Stomach (tissue), 4 donors: ENCODE results near the gene NLGN1.

Source experiments
- POLR2AphosphoS5 ChIP-seq, 3 donors: sonication (generic); formaldehyde crosslinking; IDR thresholded peaks; one replicate each; pipeline ENCODE4 v1.6.1; 2016; ENCODE audit warnings: antibody characterized with exemption in 3 of 3
- TF ChIP-seq, protein P1 (sequence below), 7 experiments: fragments of 450-650 bp in 4 of 7; fragments of 200-600 bp in 3 of 7; sonication (generic) in 3 of 7; IDR thresholded peaks; one replicate each; pipeline ENCODE4 v1.5.1; 2016 to 2019; ENCODE audit warnings: antibody characterized with exemption in 7 of 7, control low read depth in 2 of 7, mild to moderate bottlenecking in 1 of 7

DNA sequence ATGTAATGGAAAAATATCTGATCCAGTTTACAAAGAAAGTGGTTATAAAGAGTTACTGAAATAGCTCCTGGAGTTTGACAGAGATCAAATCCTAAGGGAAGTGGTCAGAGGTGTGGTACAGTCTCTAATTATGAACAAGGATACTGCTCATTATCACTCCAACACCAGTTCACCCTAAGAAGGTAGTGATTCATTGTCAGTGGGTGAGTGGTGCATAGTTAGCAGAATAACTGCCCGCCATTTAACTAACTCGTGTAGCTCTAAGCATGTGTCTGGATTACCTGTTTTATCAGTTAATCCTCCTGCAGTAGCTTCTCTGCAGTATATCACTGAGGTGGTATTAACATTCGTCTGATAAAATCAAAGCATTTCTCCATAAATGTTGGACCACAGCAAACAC lies 700.1 kb downstream of the NLGN1 start:
- TF ChIP-seq POLR2AphosphoS5 (IDR thresholded peaks at IDR 0.05), result no peak
- TF ChIP-seq, protein P1, sequence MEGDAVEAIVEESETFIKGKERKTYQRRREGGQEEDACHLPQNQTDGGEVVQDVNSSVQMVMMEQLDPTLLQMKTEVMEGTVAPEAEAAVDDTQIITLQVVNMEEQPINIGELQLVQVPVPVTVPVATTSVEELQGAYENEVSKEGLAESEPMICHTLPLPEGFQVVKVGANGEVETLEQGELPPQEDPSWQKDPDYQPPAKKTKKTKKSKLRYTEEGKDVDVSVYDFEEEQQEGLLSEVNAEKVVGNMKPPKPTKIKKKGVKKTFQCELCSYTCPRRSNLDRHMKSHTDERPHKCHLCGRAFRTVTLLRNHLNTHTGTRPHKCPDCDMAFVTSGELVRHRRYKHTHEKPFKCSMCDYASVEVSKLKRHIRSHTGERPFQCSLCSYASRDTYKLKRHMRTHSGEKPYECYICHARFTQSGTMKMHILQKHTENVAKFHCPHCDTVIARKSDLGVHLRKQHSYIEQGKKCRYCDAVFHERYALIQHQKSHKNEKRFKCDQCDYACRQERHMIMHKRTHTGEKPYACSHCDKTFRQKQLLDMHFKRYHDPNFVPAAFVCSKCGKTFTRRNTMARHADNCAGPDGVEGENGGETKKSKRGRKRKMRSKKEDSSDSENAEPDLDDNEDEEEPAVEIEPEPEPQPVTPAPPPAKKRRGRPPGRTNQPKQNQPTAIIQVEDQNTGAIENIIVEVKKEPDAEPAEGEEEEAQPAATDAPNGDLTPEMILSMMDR (IDR thresholded peaks at IDR 0.05), result no peak
